H1 (cell line): ENCODE data around the gene TMEM9B. TPM values are rescaled to one million over a fixed set of nuclear protein-coding genes. Genes with fewer than 3 reads are reported as not detected.

Experiments used
- CTCF ChIA-PET: fragments of 300-600 bp; sonication (Branson Sonifier 250); formaldehyde crosslinking; loops from one replicate; lab custom pipeline; 2021; ENCODE audit not compliant: partially characterized antibody; lab: Charles Lee
- POLR2A ChIA-PET: fragments of 300-600 bp; sonication (Branson Sonifier 250); formaldehyde crosslinking; loops from one replicate; lab custom pipeline; 2021; ENCODE audit warnings: inconsistent platforms; ENCODE audit not compliant: partially characterized antibody; lab: Charles Lee
- DNase-seq, 2 experiments: peaks; one replicate each; pipeline versions ENCODE4 v3.0.0 to v3.0.0-alpha.2; 2010 to 2022; ENCODE audit warnings: low spot score in 2 of 2, low read depth in 1 of 2, mixed read lengths in 1 of 2
- FAIRE-seq: peaks from 2 replicates; lab custom pipeline; 2011; peaks lifted over from hg19 to GRCh38; lab: Jason Lieb, UNC
- H2AFZ ChIP-seq: 2 replicates; pipeline ENCODE4 v1.8.1; 2012; ENCODE audit warnings: low read length, inconsistent platforms
- H2AK5ac ChIP-seq: 2 replicates; pipeline ENCODE4 v1.6.1; 2013; ENCODE audit warnings: low read depth, low read length
- H2BK120ac ChIP-seq: replicated peaks from 2 replicates; pipeline ENCODE3; 2013; ENCODE audit warnings: low read depth, low read length, inconsistent platforms
- H2BK12ac ChIP-seq: 2 replicates; pipeline ENCODE4 v1.6.1; 2013; ENCODE audit warnings: low read depth, low read length
- H2BK15ac ChIP-seq: 2 replicates; pipeline ENCODE4 v1.6.1; 2013; ENCODE audit warnings: low read length
- H2BK20ac ChIP-seq: 2 replicates; pipeline ENCODE4 v1.6.1; 2013; ENCODE audit warnings: low read length
- H2BK5ac ChIP-seq: 2 replicates; pipeline ENCODE4 v1.6.1; 2013; ENCODE audit warnings: low read depth, low read length
- H3K14ac ChIP-seq: 2 replicates; pipeline ENCODE4 v1.6.1; 2013; ENCODE audit warnings: inconsistent platforms; ENCODE audit not compliant: insufficient read length
- H3K18ac ChIP-seq: 2 replicates; pipeline ENCODE4 v1.6.1; 2013; ENCODE audit warnings: low read length; ENCODE audit errors: extremely low read depth
- H3K23ac ChIP-seq: 2 replicates; pipeline ENCODE4 v1.6.1; 2013; ENCODE audit warnings: inconsistent platforms; ENCODE audit not compliant: insufficient read length
- H3K23me2 ChIP-seq: 2 replicates; pipeline ENCODE4 v1.6.1; 2013; ENCODE audit warnings: low read depth, low read length
- H3K27ac ChIP-seq: 2 replicates; pipeline ENCODE4 v1.6.1; 2011; ENCODE audit warnings: low read depth, low read length, inconsistent platforms
- H3K27me3 ChIP-seq, 4 experiments: replicated peaks in 1 of 4; 1 replicate in 1 of 4; 2 replicates in 3 of 4; pipeline versions ENCODE4 v1.6.1 to v1.8.1; 2011 to 2013; ENCODE audit warnings: low read length in 3 of 4, mild to moderate bottlenecking in 3 of 4, inconsistent platforms in 2 of 4, mixed read lengths in 2 of 4, moderate library complexity in 1 of 4; ENCODE audit not compliant: control insufficient read depth in 3 of 4, insufficient read depth in 3 of 4; ENCODE audit errors: extremely low read depth in 1 of 4
- H3K36me3 ChIP-seq, 4 experiments: 2 replicates each; pipeline versions ENCODE4 v1.6.1 to v1.8.1; 2011 to 2013; ENCODE audit warnings: mild to moderate bottlenecking in 4 of 4, low read length in 3 of 4, moderate library complexity in 2 of 4, control low read depth in 1 of 4, inconsistent platforms in 1 of 4; ENCODE audit not compliant: insufficient read depth in 4 of 4, control insufficient read depth in 2 of 4
- H3K4ac ChIP-seq: replicated peaks from 2 replicates; pipeline ENCODE3; 2013; ENCODE audit warnings: low read length, low read depth, mixed read lengths, inconsistent platforms; ENCODE audit not compliant: insufficient read length
- H3K4me1 ChIP-seq, 4 experiments: replicated peaks in 1 of 4; 1 replicate in 1 of 4; 2 replicates in 3 of 4; pipeline versions ENCODE4 v1.6.1 to v1.8.1; 2011 to 2013; ENCODE audit warnings: low read length in 3 of 4, inconsistent platforms in 2 of 4, mixed read lengths in 1 of 4; ENCODE audit not compliant: insufficient read depth in 4 of 4, control insufficient read depth in 3 of 4
- H3K4me2 ChIP-seq, 2 experiments: 2 replicates each; pipeline versions ENCODE4 v1.6.1 to v1.8.1; 2011 to 2013; ENCODE audit warnings: low read depth in 2 of 2, low read length in 2 of 2, control low read depth in 1 of 2, inconsistent platforms in 1 of 2, mild to moderate bottlenecking in 1 of 2; ENCODE audit not compliant: insufficient read depth in 1 of 2
- H3K4me3 ChIP-seq, 4 experiments: fragments of 200-600, 300-600 bp in 1 of 4; sonication (generic), shearing (Covaris generic), sonication (Bioruptor Twin) in 1 of 4; 2 replicates each; pipeline versions ENCODE4 v1.5.1 to v1.8.1; 2011 to 2016; ENCODE audit warnings: low read length in 4 of 4, low read depth in 3 of 4, control low read depth in 2 of 4, inconsistent platforms in 2 of 4, mild to moderate bottlenecking in 2 of 4, mixed read lengths in 1 of 4, moderate library complexity in 1 of 4; ENCODE audit not compliant: insufficient read depth in 2 of 4; ENCODE audit errors: extremely low read depth in 1 of 4
- H3K56ac ChIP-seq: replicated peaks from 2 replicates; pipeline ENCODE3; 2013; ENCODE audit warnings: low read depth, mild to moderate bottlenecking, mixed read lengths, low read length, inconsistent platforms; ENCODE audit not compliant: insufficient read length
- H3K79me1 ChIP-seq: 2 replicates; pipeline ENCODE4 v1.6.1; 2013; ENCODE audit warnings: low read depth, low read length, control low read depth
- H3K79me2 ChIP-seq, 2 experiments: 2 replicates each; pipeline versions ENCODE4 v1.6.1 to v1.8.1; 2012 to 2013; ENCODE audit warnings: low read length in 2 of 2, mild to moderate bottlenecking in 2 of 2, inconsistent platforms in 1 of 2; ENCODE audit not compliant: insufficient read depth in 2 of 2, control insufficient read depth in 1 of 2
- H3K9ac ChIP-seq, 4 experiments: replicated peaks in 1 of 4; 1 replicate in 1 of 4; 2 replicates in 3 of 4; pipeline versions ENCODE4 v1.6.1 to v1.8.1; 2011 to 2013; ENCODE audit warnings: low read depth in 3 of 4, low read length in 3 of 4, control low read depth in 2 of 4, mild to moderate bottlenecking in 2 of 4, moderate library complexity in 2 of 4, inconsistent platforms in 1 of 4; ENCODE audit errors: extremely low read depth in 1 of 4
- H3K9me3 ChIP-seq, 2 experiments: 2 replicates each; pipeline versions ENCODE4 v1.6.1 to v1.8.1; 2012 to 2013; ENCODE audit warnings: mild to moderate bottlenecking in 2 of 2, moderate library complexity in 2 of 2, control low read depth in 1 of 2, inconsistent platforms in 1 of 2, low read depth in 1 of 2, low read length in 1 of 2, mixed read lengths in 1 of 2; ENCODE audit not compliant: insufficient read depth in 2 of 2
- H4K20me1 ChIP-seq, 2 experiments: replicated peaks in 1 of 2; 2 replicates each; pipeline versions ENCODE3 to v1.8.1; 2011 to 2013; ENCODE audit warnings: inconsistent platforms in 2 of 2, low read length in 2 of 2, mild to moderate bottlenecking in 1 of 2; ENCODE audit not compliant: insufficient read depth in 2 of 2, control insufficient read depth in 1 of 2
- H4K5ac ChIP-seq: 2 replicates; pipeline ENCODE4 v1.6.1; 2013; ENCODE audit warnings: low read length, low read depth, mixed read lengths, inconsistent platforms; ENCODE audit not compliant: insufficient read length
- H4K8ac ChIP-seq: 2 replicates; pipeline ENCODE4 v1.8.0; 2013; ENCODE audit warnings: mild to moderate bottlenecking, moderate library complexity, low read length, inconsistent platforms; ENCODE audit not compliant: insufficient read depth; ENCODE audit errors: extremely low read depth
- H4K91ac ChIP-seq: replicated peaks from 2 replicates; pipeline ENCODE3; 2013; ENCODE audit warnings: low read length, mixed read lengths, inconsistent platforms; ENCODE audit not compliant: insufficient read length
- ASH2L ChIP-seq: fragments of 200-600, 300-600 bp; sonication (generic); IDR thresholded peaks from one replicate; pipeline ENCODE4 v1.7.1; 2017; ENCODE audit warnings: low read length
- CHD2 ChIP-seq: IDR thresholded peaks from 2 replicates; pipeline ENCODE4 v1.6.1; 2012; ENCODE audit warnings: low read length, improper control_type of control experiment
- E2F6 ChIP-seq: IDR thresholded peaks from 2 replicates; pipeline ENCODE4 v1.6.1; 2012; ENCODE audit warnings: inconsistent platforms
- KDM1A ChIP-seq: fragments of 200-600, 300-600 bp; sonication (generic); IDR thresholded peaks from 2 replicates; pipeline ENCODE4 v1.7.1; 2016; ENCODE audit warnings: mild to moderate bottlenecking, low read length, borderline replicate concordance
- NANOG ChIP-seq: IDR thresholded peaks from 2 replicates; pipeline ENCODE4 v1.6.1; 2011; ENCODE audit warnings: low read length, low read depth, mild to moderate bottlenecking, inconsistent platforms; ENCODE audit not compliant: insufficient read depth, poor library complexity, severe bottlenecking
- POU5F1 ChIP-seq: IDR thresholded peaks from 2 replicates; pipeline ENCODE4 v1.6.1; 2011; ENCODE audit warnings: low read depth, mild to moderate bottlenecking, low read length, moderate library complexity
- RBBP5 ChIP-seq: IDR thresholded peaks from 2 replicates; pipeline ENCODE4 v1.7.1; 2012; ENCODE audit warnings: low read depth, mild to moderate bottlenecking, inconsistent platforms, low read length, moderate library complexity, borderline replicate concordance
- SAP30 ChIP-seq: fragments of 300-600 bp; sonication (generic); IDR thresholded peaks from 2 replicates; pipeline ENCODE4 v1.7.1; 2012; ENCODE audit warnings: low read length, moderate library complexity, mild to moderate bottlenecking, inconsistent platforms; ENCODE audit not compliant: insufficient read depth, insufficient replicate concordance
- SIN3A ChIP-seq, 2 experiments: IDR thresholded peaks in 1 of 2; conservative IDR thresholded peaks in 1 of 2; 2 replicates each; pipeline ENCODE4 v1.6.1; 2011 to 2012; ENCODE audit warnings: low read length in 2 of 2, improper control_type of control experiment in 1 of 2, low read depth in 1 of 2, mild to moderate bottlenecking in 1 of 2
- WGBS, 2 experiments: shearing (Covaris generic) in 1 of 2; methylation state at CpG; one replicate each; pipeline versions ENCODE4 v1.1.6 to v1.1.7; 2013 to 2015; ENCODE audit warnings: low lambda C conversion rate in 2 of 2, mixed read lengths in 2 of 2, inconsistent platforms in 1 of 2, low coverage in 1 of 2, missing lambda C conversion rate in 1 of 2; ENCODE audit not compliant: insufficient replicate concordance in 2 of 2, insufficient coverage in 1 of 2, insufficient read length in 1 of 2; ENCODE audit errors: extremely low coverage in 1 of 2, missing lambda C conversion rate in 1 of 2; 5-methylcytosine and 5-hydroxymethylcytosine counted together
- polyA plus RNA-seq, 7 experiments: library from polyadenylated mRNA; depleted of rRNA in 3 of 7; stranded (reverse) in 5 of 7; unstranded in 2 of 7; fragments of >200 nt in 5 of 7; fragments of 200-250 nt in 2 of 7; gene quantifications; 1 replicate in 5 of 7; 2 replicates in 1 of 7; 4 replicates in 1 of 7; pipeline versions ENCODE4 v1.2.1 to v1.2.3, GENCODE V29; 2011 to 2013; ENCODE audit warnings: missing spikeins in 2 of 7, mixed read lengths in 2 of 7
- total RNA-seq: library from RNA; stranded (reverse); fragmentation: NEBNext Ultra II Directional; extraction: Animal tissue kit (Norgen Biotek cat#: 25700); gene quantifications from 2 replicates; pipeline ENCODE4 v1.2.1, GENCODE V29; 2021

Gene TMEM9B
- total and polyA plus RNA-seq, 2 of the 8 experiments (the other 6 are each of a cell fraction or from before 2014, with no cell fraction given) = 8.3 to 9.4 TPM

- CTCF ChIA-PET = interaction anchor here (0.9 to 2.3 kb wide), 7 partner anchors 31 to 700 kb away, joined by 3 to 11 read pairs (median 3); partner anchors contain the start of genes C11orf16 and LMO1
- DNase-seq = peak; percentile 56 to 90
Observed at GRCh38 chr11:8963569-8964323, 496 bp downstream of the TMEM9B start.

More at GRCh38 chr11:8963569-8964323, 496 bp downstream of the TMEM9B start:
- no peaks in the 10 kb centered on the region for H3K9me3 ChIP-seq
- H3K9ac ChIP-seq = peak overlapping the region in 2 of 4 experiments; percentile 62 to 63; a peak in 3 of 7 replicates
- no peaks in the 10 kb centered on the region for H4K20me1 ChIP-seq
- H3K14ac ChIP-seq = no peak overlapping the region
- peaks cover 0 to 4% (median 2%) of the 10 kb centered on the region in 4 experiments; a peak in 3 of 7 replicates for H3K4me1 ChIP-seq
- POLR2A ChIA-PET = interaction anchor here (0.7 to 1.5 kb wide), 7 partner anchors 12 to 497 kb away, joined by 3 to 8 read pairs (median 3); partner anchors contain the start of genes AKIP1, TRIM66 and ZNF143
- H3K23me2 ChIP-seq = peaks cover 12% of the 10 kb centered on the region
- peak overlapping the region; percentile 47 for H4K5ac ChIP-seq
- WGBS, 2 experiments = 6% methylated on average over 27 of the region's 39 CpGs; no CpG with 5 or more reads in 1 of the 2 experiments
- H4K8ac ChIP-seq = peak overlapping the region; percentile 95; the same call in 1 of the 2 replicates
- H3K27ac ChIP-seq = no peak overlapping the region
- no peak overlapping the region for H3K56ac ChIP-seq
- no peak overlapping the region for H2BK15ac ChIP-seq
- H3K4me3 ChIP-seq = peak overlapping the region; percentile 64 to 86 (median 68)
- no peak overlapping the region for H2AFZ ChIP-seq
- no peak overlapping the region for H2BK12ac ChIP-seq
- no peak for FAIRE-seq
- no peak overlapping the region for H2BK5ac ChIP-seq
- H2BK120ac ChIP-seq = no peak overlapping the region
- H2AK5ac ChIP-seq = no peak overlapping the region
- H2BK20ac ChIP-seq = no peak overlapping the region
- no peak overlapping the region for H3K4ac ChIP-seq
- no peak overlapping the region for H4K91ac ChIP-seq
- peaks cover 3% of the 10 kb centered on the region; the same call in 1 of the 2 replicates for H3K79me1 ChIP-seq
- TF ChIP-seq POU5F1 (no peak), E2F6 (no peak), SAP30 (peak; percentile 46), RBBP5 (0 out of 2 replicates have a peak, but pooled peaks have one; percentile 43), NANOG (no peak), SIN3A (conservative IDR thresholded peaks at IDR 0.05 in 1 of 2, IDR thresholded peaks at IDR 0.05 in 1 of 2; ENCODE audit: low read depth in 1 of 2, low read length in 2 of 2) (peak; percentile 14 to 93; a peak in 1 of 4 replicates), KDM1A (no peak), ASH2L (peak; percentile 91), CHD2 (no peak)
- peaks cover 0 to 3% of the 10 kb centered on the region in 2 experiments; a peak in 1 of 4 replicates for H3K79me2 ChIP-seq
- no peaks in the 10 kb centered on the region for H3K27me3 ChIP-seq
- 0 out of 2 replicates have a peak overlapping the region, but pooled peaks have one; percentile 51 for H3K18ac ChIP-seq
- H3K36me3 ChIP-seq = no peaks in the 10 kb centered on the region
- no peak overlapping the region for H3K23ac ChIP-seq
- peak overlapping the region; percentile 62 to 90 for H3K4me2 ChIP-seq
